GM18951 (cell line): ENCODE data around the gene ASB10.

ENCODE experiments used
- POLR2A ChIP-seq: IDR thresholded peaks from 4 replicates; pipeline ENCODE4 v1.6.1; 2011; ENCODE audit warnings: mild to moderate bottlenecking; ENCODE audit not compliant: insufficient read length, insufficient read depth; ENCODE audit errors: extremely low read depth
- in situ Hi-C: fragments of 300-500 bp; cut with MboI; formaldehyde crosslinking; loops from one replicate; pipeline ENCODE4 v1.12.0; 2022; ENCODE audit warnings: low sequenced_read_pairs, mixed read lengths, inconsistent platforms; ENCODE audit not compliant: unreplicated experiment

Gene ASB10

DNA sequence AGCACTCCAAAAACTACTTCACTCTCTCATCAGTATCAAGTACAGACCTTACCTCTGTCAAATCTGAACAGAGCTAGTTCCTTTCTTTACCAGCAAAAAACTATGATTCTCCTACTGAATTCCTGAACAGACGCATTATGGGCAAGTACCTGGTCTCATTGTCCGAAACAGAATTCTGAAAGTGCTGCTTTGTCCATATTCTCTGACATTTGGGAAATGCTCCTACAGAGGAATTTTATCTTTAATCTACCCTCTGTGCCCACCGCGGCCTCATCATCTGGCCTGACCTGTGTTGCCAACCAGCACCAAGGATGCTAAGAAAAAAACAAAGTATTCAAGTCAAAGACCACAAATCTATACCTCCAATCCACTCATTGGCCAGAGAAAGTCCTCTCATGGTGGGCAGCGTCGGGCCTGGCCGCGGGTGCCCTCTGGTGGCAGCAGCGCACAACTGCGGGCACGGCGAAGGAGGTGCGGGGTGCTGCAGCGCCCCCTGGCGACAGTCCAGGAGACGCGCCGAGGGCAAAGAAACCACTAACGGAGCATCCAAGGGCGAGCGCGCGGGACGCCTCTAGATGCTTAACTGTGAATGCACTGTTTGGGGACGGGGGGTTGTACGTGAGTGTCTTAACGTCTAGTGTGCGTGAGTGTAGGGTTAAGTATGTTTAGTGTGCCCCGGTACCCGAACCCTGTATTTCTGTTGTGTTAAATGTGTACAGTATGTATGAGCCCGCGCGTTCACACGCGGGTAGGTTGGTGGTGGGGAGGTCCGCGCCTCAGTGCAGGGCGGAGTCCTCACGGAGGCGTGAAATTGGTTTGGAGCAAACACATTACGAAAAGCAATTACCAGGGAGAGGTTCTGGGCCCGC, 14.5 kb downstream of the ASB10 start:
- TF ChIP-seq POLR2A: no peak
- in situ Hi-C loops: no loop called here

DNA sequence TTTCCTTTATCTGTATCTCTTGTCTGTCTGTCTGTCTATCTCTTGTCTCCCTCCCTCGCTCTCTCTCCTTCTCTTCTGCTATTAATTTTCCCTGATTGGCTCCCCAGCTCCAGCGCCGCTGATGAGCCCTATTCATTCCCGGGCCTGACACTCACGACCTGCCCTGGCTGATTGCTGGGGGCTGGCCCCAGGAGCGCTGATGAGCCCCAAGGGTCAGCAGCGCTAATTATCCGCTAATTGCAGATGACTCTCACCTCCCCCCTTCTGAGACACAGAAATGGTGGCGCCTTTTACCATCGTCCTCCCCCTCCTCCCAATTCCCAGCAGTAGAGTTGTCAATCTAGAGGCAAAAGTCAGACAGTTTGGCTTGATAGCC, 18.3 kb downstream of the ASB10 start:
- no peak for TF ChIP-seq POLR2A
- in situ Hi-C loops: loop anchor here (10.0 kb wide), 1 partner anchor 86 kb away; no protein-coding TSS in a partner anchor

DNA sequence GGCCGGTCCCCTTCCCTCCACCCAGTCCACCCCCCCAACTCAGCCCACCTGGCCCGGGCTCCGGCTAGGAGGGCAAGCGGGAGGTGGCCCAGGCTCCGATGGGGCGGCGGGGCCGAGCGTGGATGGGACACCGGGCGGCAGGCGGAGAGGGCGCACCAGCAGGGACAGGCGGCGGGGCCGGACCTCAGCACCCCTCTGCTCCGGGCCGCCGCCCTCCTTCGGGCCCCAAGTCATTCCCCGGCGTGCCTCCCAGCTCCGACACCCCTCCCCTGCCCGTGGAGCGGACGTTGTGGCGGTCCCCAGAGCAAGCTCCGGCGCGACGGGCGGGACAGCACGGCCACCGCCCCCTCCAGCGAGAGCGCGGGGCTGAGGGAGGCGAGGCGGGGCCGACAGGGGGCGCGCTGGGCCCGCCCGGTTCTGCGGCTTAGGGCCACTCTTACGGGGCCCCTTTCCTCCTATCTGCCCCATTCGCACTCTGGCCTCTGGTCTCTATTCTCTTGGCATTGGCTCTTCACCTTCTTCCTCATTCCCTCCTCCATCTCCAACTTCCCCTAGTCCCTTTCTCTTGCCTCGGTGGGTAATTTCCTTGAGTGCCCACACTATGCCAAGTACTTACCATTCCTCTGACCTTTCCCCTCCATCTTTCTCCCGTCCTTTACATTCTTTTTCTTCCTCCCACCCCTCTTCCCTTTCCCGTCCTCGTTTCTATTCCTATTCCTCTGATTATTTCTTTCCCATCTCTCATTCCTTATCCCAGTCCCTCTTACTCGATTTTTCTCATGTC, 18.9 kb downstream of the ASB10 start:
- in situ Hi-C loops: loop anchor here (10.0 kb wide), 1 partner anchor 87 kb away; no protein-coding TSS in a partner anchor
- no peak for TF ChIP-seq POLR2A

DNA sequence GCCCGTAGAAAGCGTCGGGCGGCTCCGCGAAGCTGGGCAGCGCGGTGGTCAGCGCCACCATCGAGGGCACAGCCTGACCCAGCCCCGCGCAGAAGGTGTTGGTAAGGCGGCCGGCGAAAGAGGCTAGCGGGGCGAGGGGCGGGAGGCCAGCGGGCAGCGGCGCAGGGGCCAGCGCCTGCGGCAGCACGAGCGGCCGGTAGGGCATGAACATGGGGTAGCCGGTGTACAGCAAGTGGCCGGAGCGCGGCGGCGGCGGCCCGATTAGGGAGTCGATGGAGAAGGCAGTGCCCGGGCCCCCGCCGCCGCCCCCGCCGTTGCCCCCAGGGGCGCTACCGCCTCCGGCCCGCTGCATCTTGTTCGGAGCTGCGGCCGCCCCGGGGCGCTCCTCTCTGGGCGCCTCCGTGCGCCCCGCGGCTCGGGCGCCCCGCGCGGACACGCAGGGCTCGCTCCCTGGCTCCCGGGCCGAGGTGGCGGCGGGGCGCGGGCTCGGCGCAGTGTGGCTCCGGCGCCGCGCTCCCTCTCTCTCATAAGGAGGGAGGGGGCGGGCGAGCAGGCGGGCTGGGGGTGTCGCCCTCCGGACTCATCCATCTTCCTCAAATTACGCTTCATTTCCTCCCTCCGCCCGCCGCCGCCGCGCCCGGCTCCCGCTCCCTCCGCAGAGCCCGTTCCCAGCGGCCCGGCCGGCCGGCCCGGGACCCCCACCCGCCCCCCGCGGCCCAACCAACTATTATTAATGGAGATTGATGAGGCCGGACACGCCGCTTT, 19.7 kb downstream of the ASB10 start, which contains the start of gene GBX1:
Gene GBX1, minus strand, starts transcription at position 498 of the 765 bp plus-strand sequence. Its CDS starts 146 bp downstream, at position 352.
- no peak for TF ChIP-seq POLR2A
- in situ Hi-C loops: loop anchor here (10.0 kb wide), 1 partner anchor 87 kb away; no protein-coding TSS in a partner anchor

DNA sequence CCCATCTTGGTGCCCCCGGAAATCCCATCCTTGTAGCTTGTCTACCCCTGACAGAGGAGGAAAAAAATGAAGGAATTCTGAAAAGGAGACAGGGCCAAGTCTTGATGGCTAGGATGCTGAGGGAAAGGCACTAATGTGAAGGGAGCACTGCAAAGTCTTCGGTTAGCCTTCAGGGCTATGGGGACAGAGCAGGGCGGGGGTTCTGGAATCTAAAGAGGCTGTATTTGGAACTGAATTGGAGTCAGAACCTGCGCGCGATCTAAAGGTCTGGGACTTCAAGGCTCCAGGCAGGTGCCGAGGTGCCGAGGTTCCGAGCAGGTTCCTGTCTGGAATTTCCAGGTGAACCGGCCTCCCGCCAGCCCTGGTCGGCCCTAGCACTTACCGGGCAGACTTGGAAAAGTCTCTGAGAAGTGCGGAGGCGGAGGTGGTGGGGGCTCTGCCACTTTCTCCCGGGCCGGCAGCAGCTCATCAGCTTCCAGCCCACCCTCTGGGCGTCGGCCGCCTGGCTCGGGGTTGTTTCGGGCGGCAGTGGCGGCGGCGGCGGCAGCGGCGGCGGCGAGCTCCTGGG, 20.3 kb downstream of the ASB10 start:
- no peak for TF ChIP-seq POLR2A
- in situ Hi-C loops: loop anchor here (10.0 kb wide), 1 partner anchor 88 kb away; no protein-coding TSS in a partner anchor

DNA sequence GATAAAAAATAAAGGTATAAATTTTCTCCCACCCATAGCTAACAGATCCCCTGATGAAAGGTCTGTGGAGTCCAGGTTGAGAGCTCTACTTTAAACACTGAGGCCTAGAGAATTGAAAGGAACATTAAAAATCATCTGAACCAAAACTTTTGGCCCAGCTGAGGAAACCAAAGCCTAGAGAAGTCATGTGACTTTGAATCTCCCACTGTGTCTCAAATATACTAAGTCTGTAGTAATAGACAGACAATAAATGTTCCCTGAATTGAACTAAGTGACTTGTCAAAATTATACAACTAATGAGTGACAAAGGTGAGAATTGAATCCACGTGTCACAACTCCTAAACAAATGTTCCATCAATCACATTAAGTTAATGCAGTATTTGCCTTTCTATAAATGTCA, 25.3 kb downstream of the ASB10 start:
- in situ Hi-C loops: loop anchor here (10.0 kb wide), 1 partner anchor 93 kb away; no protein-coding TSS in a partner anchor
- no peak for TF ChIP-seq POLR2A

DNA sequence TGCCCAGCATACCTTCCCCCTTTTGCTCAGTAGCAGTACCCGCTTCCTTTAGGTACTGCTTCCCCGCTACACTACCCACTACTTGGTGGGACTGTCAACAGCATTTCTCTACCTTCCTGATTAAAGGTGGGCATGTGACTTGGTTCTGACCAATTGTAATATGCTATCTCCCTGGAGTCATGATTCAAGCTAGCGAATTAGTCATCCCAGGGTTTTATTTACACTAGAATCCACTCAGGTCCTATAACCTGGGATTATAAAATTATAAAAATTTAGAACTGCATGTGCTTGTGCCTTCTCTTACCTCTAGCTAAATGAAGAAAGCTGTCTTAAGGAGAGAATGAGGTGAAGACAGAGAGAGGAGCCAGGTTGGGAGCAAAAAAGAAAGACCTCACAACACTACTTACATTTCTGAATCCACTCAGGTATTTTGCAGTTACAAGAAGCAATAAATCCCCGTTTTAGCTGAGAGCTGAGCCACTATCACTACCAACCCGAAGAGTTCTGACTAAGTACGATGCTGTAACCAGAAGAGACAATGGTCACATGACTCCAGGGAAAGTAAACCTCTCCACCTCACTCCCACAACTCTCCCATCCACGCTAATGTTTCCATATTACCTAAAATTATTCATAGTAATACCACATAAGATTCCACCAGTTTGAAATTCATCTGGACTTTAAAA, 29.3 kb downstream of the ASB10 start:
- in situ Hi-C loops: no loop called here
- no peak for TF ChIP-seq POLR2A

DNA sequence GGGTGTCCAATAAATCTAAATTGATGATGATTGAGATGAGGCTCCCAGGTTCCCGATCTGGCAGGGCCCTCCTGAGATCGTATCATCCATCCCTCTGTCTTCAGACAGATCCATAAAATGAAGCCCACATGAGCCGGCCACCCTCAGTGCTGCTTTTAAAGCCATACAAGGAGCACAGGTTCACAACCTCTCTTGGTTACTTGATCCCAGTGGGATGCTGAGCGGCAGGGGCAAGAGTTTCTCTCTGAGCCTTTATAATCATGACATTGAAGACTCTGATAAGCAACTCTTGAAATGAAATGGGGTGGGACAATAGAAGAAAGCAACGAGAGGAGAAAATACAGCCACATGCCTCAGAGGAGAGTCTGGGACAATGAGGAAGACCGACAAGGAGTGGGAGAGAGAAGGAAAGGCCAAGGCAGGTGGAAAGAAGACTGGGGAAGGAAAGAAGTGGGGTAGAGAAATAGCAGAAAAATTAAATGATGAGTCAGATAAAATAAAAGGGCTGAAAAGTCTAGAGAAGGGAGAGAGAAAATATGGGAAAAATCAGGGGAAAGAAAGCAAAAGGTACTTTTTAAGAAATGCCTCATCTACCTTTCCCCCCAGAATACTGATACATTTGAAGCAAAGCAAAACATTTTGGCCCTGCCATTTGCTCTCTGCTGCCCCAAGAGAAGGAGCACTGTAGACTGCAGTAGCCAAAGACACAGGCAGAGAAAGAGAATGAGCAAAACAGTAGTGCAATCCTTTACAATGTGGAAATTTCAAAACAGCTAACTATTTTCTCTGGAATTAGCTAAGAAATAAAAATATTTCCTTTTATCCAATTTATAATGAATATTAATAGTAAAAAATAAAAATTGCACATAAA, 34.2 kb downstream of the ASB10 start:
- in situ Hi-C loops: no loop called here
- no peak for TF ChIP-seq POLR2A

DNA sequence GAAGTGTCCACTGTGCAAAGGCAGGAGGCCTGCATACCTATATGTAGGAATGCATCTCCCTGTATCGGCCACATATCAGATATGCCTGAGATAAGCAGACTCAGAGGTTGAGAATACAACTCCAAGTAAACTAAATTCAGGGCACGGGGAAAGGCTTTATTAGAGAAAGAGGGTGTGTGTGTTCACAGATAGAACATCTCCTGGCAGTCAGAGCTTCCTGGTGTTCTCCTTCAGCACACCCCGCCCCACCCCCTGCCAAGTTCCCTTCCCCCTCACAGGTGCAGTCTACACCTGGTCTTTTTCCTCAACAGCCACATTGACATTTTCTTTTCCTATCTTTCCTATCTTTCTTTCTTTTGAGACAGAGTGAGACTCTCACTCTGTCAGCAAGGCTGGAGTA, 36.7 kb downstream of the ASB10 start:
- no peak for TF ChIP-seq POLR2A
- in situ Hi-C loops: no loop called here

DNA sequence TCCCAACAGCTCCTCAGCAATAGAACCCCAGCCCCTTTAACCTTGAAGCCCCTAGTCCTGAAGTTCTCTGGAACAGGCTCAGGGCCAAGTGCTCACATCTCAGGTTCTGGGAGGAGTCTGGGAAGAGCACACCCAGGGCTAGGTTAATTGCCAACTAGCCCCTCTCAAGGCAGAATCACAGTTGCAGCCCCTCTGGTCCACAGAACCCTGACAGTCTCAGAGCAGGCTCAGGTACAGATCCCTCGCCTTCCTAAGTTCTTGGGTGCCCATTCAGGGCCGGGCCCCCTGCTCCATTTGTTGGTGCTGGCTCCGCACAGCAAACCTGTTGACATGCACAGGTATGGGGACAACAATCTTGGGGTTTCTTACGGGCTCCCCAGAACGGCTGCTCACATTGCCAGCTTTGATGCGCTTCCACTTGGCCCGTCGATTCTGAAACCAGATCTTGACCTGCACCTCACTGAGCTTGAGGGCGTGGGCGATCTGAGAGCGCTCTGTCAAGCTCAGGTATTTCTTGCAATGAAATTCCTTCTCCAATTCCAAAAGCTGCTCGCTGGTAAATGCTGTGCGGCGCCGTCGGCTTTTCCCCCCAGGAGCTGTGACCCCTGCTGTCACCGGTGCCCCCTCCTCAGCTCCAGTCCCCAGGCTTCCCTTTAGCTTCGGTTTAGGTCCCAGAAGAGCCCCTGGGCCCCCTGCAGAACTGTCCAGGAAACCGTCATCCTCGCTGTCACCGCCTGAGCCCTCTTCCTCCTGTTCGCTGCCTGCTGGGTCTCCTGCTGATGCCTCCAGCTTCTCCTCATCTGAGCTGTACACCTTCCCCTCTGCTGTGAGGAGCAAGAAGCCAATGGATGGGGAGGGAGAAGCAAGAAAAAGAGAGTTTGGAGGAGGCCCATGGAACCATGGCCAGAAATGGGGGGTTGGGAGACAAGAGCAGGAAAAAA, 38.5 kb downstream of the ASB10 start:
- in situ Hi-C loops: no loop called here
- no peak for TF ChIP-seq POLR2A
